MCF 10A (cell line): ENCODE results near the gene KCNK10. TPM values are rescaled to one million over a fixed set of nuclear protein-coding genes. Genes with fewer than 3 reads are reported as not detected.

Experiments used
- BruUV-seq: library from RNA; stranded (reverse); fragments of 400-500 nt; replicated peaks from 2 replicates; lab custom pipeline; 2021; lab: Mats Ljungman, UMichigan
- CTCF ChIA-PET: fragments of 300-600 bp; sonication (Branson Sonifier 250); formaldehyde crosslinking; extraction: SDS; loops from one replicate; lab custom pipeline; 2021; ENCODE audit warnings: antibody characterized with exemption, inconsistent platforms; lab: Yijun Ruan, JAX
- POLR2A ChIA-PET: fragments of 300-600, 350-650 bp; sonication (Branson Sonifier 250); formaldehyde crosslinking; extraction: SDS; loops from one replicate; lab custom pipeline; 2020; ENCODE audit warnings: antibody characterized with exemption, inconsistent platforms; lab: Yijun Ruan, JAX
- DNase-seq: peaks from one replicate; pipeline ENCODE4 v3.0.0-alpha.2; 2018; ENCODE audit not compliant: unreplicated experiment
- H3K27ac Mint-ChIP-seq: one replicate; pipeline ENCODE4 v1.8.0; 2022; ENCODE audit warnings: mild to moderate bottlenecking, low read depth, mixed read lengths; ENCODE audit not compliant: unreplicated experiment
- H3K27me3 Mint-ChIP-seq: one replicate; pipeline ENCODE4 v1.8.0; 2022; ENCODE audit warnings: mixed read lengths; ENCODE audit not compliant: insufficient read depth, unreplicated experiment
- H3K36me3 Mint-ChIP-seq: one replicate; pipeline ENCODE4 v1.8.0; 2022; ENCODE audit warnings: mild to moderate bottlenecking, moderate library complexity, mixed read lengths; ENCODE audit not compliant: insufficient read depth, unreplicated experiment
- H3K4me1 Mint-ChIP-seq: one replicate; pipeline ENCODE4 v1.8.0; 2022; ENCODE audit warnings: mixed read lengths; ENCODE audit not compliant: insufficient read depth, unreplicated experiment
- H3K4me3 Mint-ChIP-seq: one replicate; pipeline ENCODE4 v1.8.0; 2022; ENCODE audit warnings: mild to moderate bottlenecking, moderate library complexity, mixed read lengths; ENCODE audit not compliant: unreplicated experiment
- H3K9me3 Mint-ChIP-seq: one replicate; pipeline ENCODE4 v1.8.0; 2022; ENCODE audit warnings: mixed read lengths; ENCODE audit not compliant: unreplicated experiment
- CTCF ChIP-seq: fragments of 200-600 bp; IDR thresholded peaks from one replicate; pipeline ENCODE4 v1.8.0; 2022; ENCODE audit warnings: antibody characterized with exemption, mild to moderate bottlenecking; ENCODE audit not compliant: unreplicated experiment
- intact Hi-C: fragments of 100-400 bp; cut with micrococcal nuclease; formaldehyde crosslinking; loops from 2 replicates; pipeline ENCODE4 v1.14.1; 2022
- total RNA-seq: library from RNA; stranded (reverse); gene quantifications from 2 replicates; pipeline ENCODE4 v1.2.3, GENCODE V29; 2022

KCNK10 gene
- total RNA-seq, 1 experiment from 2014 or later, result not detected

GRCh38 chr14:88195676-88196075 lies 127.4 kb downstream of the KCNK10 start:
- intact Hi-C loops, result no loop called here
- POLR2A ChIA-PET, result no interaction called here

GRCh38 chr14:88194531-88194930 lies 128.5 kb downstream of the KCNK10 start:
- DNase-seq, result no peak
- BruUV-seq, result no TSS peak
- ChIA-PET CTCF (no interaction called here), POLR2A (no interaction called here)
- peaks cover 83% of the 10 kb centered on the region for H3K27me3 Mint-ChIP-seq
- no peaks in the 10 kb centered on the region for H3K36me3 Mint-ChIP-seq
- H3K9me3 Mint-ChIP-seq, result no peaks in the 10 kb centered on the region
- H3K4me1 Mint-ChIP-seq, result peaks cover 1% of the 10 kb centered on the region
- TF ChIP-seq CTCF, result no peak
- no peak overlapping the region for H3K27ac Mint-ChIP-seq
- no peak overlapping the region for H3K4me3 Mint-ChIP-seq
- intact Hi-C loops, result no loop called here

More at GRCh38 chr14:88195676-88196075, 127.4 kb downstream of the KCNK10 start:
- DNase-seq, result no peak
- H3K36me3 Mint-ChIP-seq, result no peaks in the 10 kb centered on the region
- no peak overlapping the region for H3K27ac Mint-ChIP-seq
- peaks cover 91% of the 10 kb centered on the region for H3K27me3 Mint-ChIP-seq
- no peaks in the 10 kb centered on the region for H3K4me1 Mint-ChIP-seq
- H3K9me3 Mint-ChIP-seq, result no peaks in the 10 kb centered on the region
- no TSS peak for BruUV-seq
- CTCF ChIA-PET, result interaction anchor here (1.0 to 2.0 kb wide), 5 partner anchors 16 to 386 kb away, joined by 3 to 7 read pairs (median 3); no protein-coding TSS in a partner anchor
- no peak overlapping the region for H3K4me3 Mint-ChIP-seq
- no peak for TF ChIP-seq CTCF

- H3K4me1 Mint-ChIP-seq, result peaks cover 7% of the 10 kb centered on the region
- CTCF ChIA-PET, result interaction anchor here (0.6 to 5.5 kb wide), 5 partner anchors 23 to 225 kb away, joined by 3 to 84 read pairs (median 10); partner anchors contain the start of gene SPATA7
- no peak for TF ChIP-seq CTCF
- no peaks in the 10 kb centered on the region for H3K36me3 Mint-ChIP-seq
- H3K9me3 Mint-ChIP-seq, result no peaks in the 10 kb centered on the region
- no TSS peak for BruUV-seq
- H3K4me3 Mint-ChIP-seq, result no peak overlapping the region
- H3K27me3 Mint-ChIP-seq, result peaks cover 76% of the 10 kb centered on the region
- no peak overlapping the region for H3K27ac Mint-ChIP-seq
- no peak for DNase-seq
- intact Hi-C loops, result no loop called here
- POLR2A ChIA-PET, result no interaction called here
Observed at GRCh38 chr14:88191605-88192004, 131.5 kb downstream of the KCNK10 start.

- no peak overlapping the region for H3K27ac Mint-ChIP-seq
- no peak overlapping the region for H3K4me3 Mint-ChIP-seq
Observed at GRCh38 chr14:88189417-88190191, 133.5 kb downstream of the KCNK10 start.

More at GRCh38 chr14:88189417-88190191, 133.5 kb downstream of the KCNK10 start:
- peak; percentile 69 for TF ChIP-seq CTCF
- ChIA-PET POLR2A (interaction anchor here (0.5 to 1.0 kb wide), 5 partner anchors 73 to 372 kb away, joined by 3 to 8 read pairs (median 5); partner anchors contain the start of gene SPATA7), CTCF (interaction anchor here (0.5 to 5.5 kb wide), 82 partner anchors 8 to 478 kb away, joined by 3 to 84 read pairs (median 4); partner anchors contain the start of gene SPATA7)
- H3K4me1 Mint-ChIP-seq, result peaks cover 7% of the 10 kb centered on the region
- no peaks in the 10 kb centered on the region for H3K36me3 Mint-ChIP-seq
- H3K27me3 Mint-ChIP-seq, result peaks cover 56% of the 10 kb centered on the region
- intact Hi-C loops, result loop anchor here (1.0 to 2.0 kb wide), 6 partner anchors 45 to 373 kb away; partner anchors contain the start of genes SPATA7 and ZC3H14
- DNase-seq, result peak; percentile 88
- no peaks in the 10 kb centered on the region for H3K9me3 Mint-ChIP-seq
- no TSS peak for BruUV-seq
